ENCODE measurements around the gene SMAD7. TPM values are rescaled to one million over a fixed set of nuclear protein-coding genes. Genes with fewer than 3 reads are reported as not detected.

The SMAD7 gene
- total RNA-seq, 1 experiment from 2014 or later: 5.8 TPM

DNA sequence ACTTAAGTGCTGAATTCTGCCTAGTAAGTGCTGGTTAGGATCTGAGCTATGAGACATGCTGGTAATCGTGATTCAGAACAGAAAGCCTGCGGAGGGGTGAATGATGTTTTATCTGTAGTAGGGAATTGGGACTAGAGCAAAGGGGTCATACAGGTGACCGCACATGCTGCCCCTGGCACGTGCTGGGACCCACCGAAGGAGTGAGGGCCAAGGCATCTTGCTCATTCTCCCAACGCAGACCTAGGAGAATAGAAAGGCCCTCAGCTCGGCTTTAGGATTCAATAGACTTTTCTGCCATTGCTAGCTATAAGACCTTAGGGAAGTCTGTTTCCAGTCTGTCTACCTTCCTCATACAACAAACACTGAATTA lies 8.8 kb upstream of the SMAD7 start:
- Histone ChIP-seq H4K20me1 (ENCODE audit: insufficient read depth) (no peaks in the 10 kb centered on the region), H3K27me3 (ENCODE audit: insufficient read depth, low read depth) (no peaks in the 10 kb centered on the region), H3K36me3 (ENCODE audit: low read depth) (no peaks in the 10 kb centered on the region), H2AFZ (no peak overlapping the region), H3K9me2 (ENCODE audit: insufficient read depth) (no peaks in the 10 kb centered on the region), H3K4me1 (replicated peaks; ENCODE audit: insufficient read depth) (peaks cover 42% of the 10 kb centered on the region), H3K79me2 (ENCODE audit: low read depth) (no peaks in the 10 kb centered on the region), H3K9me3 (ENCODE audit: insufficient read depth, low read depth) (no peaks in the 10 kb centered on the region), H3K4me3 (no peak overlapping the region), H3K27ac (no peak overlapping the region), H3K4me2 (no peak overlapping the region), H3F3A (ENCODE audit: insufficient read depth, low read depth) (peaks cover 21% of the 10 kb centered on the region)
- CTCF ChIA-PET: no interaction called here
- intact Hi-C loops (cut with micrococcal nuclease; ENCODE audit: unreplicated experiment): no loop called here
- POLR2A ChIA-PET (ENCODE audit: unreplicated experiment): no interaction called here
- no TSS peak for BruUV-seq (replicated peaks)
- DNase-seq: no peak
- TF ChIP-seq, protein P1, sequence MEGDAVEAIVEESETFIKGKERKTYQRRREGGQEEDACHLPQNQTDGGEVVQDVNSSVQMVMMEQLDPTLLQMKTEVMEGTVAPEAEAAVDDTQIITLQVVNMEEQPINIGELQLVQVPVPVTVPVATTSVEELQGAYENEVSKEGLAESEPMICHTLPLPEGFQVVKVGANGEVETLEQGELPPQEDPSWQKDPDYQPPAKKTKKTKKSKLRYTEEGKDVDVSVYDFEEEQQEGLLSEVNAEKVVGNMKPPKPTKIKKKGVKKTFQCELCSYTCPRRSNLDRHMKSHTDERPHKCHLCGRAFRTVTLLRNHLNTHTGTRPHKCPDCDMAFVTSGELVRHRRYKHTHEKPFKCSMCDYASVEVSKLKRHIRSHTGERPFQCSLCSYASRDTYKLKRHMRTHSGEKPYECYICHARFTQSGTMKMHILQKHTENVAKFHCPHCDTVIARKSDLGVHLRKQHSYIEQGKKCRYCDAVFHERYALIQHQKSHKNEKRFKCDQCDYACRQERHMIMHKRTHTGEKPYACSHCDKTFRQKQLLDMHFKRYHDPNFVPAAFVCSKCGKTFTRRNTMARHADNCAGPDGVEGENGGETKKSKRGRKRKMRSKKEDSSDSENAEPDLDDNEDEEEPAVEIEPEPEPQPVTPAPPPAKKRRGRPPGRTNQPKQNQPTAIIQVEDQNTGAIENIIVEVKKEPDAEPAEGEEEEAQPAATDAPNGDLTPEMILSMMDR (conservative IDR thresholded peaks at IDR 0.05): no peak
- TF ChIP-seq EZH2 (IDR thresholded peaks at IDR 0.05; ENCODE audit: low read depth): no peak

DNA sequence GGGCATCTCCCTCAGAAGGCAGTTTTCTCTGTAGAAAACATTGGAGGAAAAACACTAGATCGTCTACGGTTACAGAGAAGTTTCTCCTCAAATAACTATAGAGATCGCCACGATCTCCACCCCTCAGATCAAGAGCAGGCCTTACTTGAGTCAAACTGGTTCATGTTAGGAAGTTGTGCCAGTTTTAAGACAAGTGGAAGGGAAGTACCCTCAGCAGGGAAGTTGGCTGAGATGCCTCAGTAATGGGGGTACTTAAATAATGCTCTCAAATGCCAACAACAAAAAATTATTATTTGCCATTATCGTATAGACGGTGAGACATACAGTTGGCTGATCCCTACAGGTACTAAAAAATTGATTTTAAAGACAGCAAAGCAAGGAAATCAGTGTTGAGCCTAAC lies 8.2 kb upstream of the SMAD7 start:
- Histone ChIP-seq H3K4me2 (no peak overlapping the region), H3K9me2 (ENCODE audit: insufficient read depth) (no peaks in the 10 kb centered on the region), H3K4me1 (replicated peaks; ENCODE audit: insufficient read depth) (peaks cover 47% of the 10 kb centered on the region), H3K27ac (no peak overlapping the region), H2AFZ (no peak overlapping the region), H3K27me3 (ENCODE audit: insufficient read depth, low read depth) (no peaks in the 10 kb centered on the region), H3K79me2 (ENCODE audit: low read depth) (no peaks in the 10 kb centered on the region), H3K36me3 (ENCODE audit: low read depth) (no peaks in the 10 kb centered on the region), H3F3A (ENCODE audit: insufficient read depth, low read depth) (peaks cover 27% of the 10 kb centered on the region), H3K4me3 (no peak overlapping the region), H3K9me3 (ENCODE audit: insufficient read depth, low read depth) (no peaks in the 10 kb centered on the region), H4K20me1 (ENCODE audit: insufficient read depth) (no peaks in the 10 kb centered on the region)
- DNase-seq: no peak
- ChIA-PET CTCF (no interaction called here), POLR2A (ENCODE audit: unreplicated experiment) (no interaction called here)
- intact Hi-C loops (cut with micrococcal nuclease; ENCODE audit: unreplicated experiment): no loop called here
- no peak for TF ChIP-seq EZH2 (IDR thresholded peaks at IDR 0.05; ENCODE audit: low read depth)
- TF ChIP-seq, protein P1 (conservative IDR thresholded peaks at IDR 0.05): no peak
- no TSS peak for BruUV-seq (replicated peaks)

DNA sequence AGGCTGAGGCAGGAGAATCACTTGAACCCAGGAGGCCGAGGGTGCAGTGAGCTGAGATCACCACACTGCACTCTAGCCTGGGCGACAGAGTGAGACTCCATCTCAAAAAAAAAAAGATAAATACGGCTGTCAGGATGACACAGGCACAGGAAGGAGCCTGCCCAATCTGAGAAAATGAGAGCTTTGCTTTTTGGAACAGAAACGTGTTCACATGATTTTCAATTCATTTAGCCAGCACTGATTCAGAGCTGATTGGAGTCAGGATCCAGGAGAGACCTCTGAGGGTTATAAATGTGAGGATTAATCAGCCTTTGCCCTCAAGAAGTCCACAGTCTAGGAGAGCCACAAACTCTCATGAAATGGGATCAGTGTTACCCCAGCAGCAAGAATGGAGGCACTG lies 6.9 kb upstream of the SMAD7 start:
- no peaks in the 10 kb centered on the region for H3K9me2 ChIP-seq (ENCODE audit: insufficient read depth)
- POLR2A ChIA-PET (ENCODE audit: unreplicated experiment): no interaction called here
- peaks cover 33% of the 10 kb centered on the region for H3F3A ChIP-seq (ENCODE audit: insufficient read depth, low read depth)
- no peak for DNase-seq
- no peak overlapping the region for H3K27ac ChIP-seq
- no peaks in the 10 kb centered on the region for H4K20me1 ChIP-seq (ENCODE audit: insufficient read depth)
- H2AFZ ChIP-seq: no peak overlapping the region
- no peak overlapping the region for H3K4me2 ChIP-seq
- CTCF ChIA-PET: no interaction called here
- no peaks in the 10 kb centered on the region for H3K36me3 ChIP-seq (ENCODE audit: low read depth)
- intact Hi-C loops (cut with micrococcal nuclease; ENCODE audit: unreplicated experiment): no loop called here
- no peak for TF ChIP-seq EZH2 (IDR thresholded peaks at IDR 0.05; ENCODE audit: low read depth)
- TF ChIP-seq, protein P1 (conservative IDR thresholded peaks at IDR 0.05): no peak
- H3K79me2 ChIP-seq (ENCODE audit: low read depth): no peaks in the 10 kb centered on the region; the same call in 1 of the 2 replicates
- no TSS peak for BruUV-seq (replicated peaks)
- no peak overlapping the region for H3K4me3 ChIP-seq
- peaks cover 59% of the 10 kb centered on the region for H3K4me1 ChIP-seq (replicated peaks; ENCODE audit: insufficient read depth)
- H3K9me3 ChIP-seq (ENCODE audit: insufficient read depth, low read depth): no peaks in the 10 kb centered on the region
- no peaks in the 10 kb centered on the region for H3K27me3 ChIP-seq (ENCODE audit: insufficient read depth, low read depth)
